ENCODE measurements around the gene HDHD5. TPM values are rescaled to one million over a fixed set of nuclear protein-coding genes. Genes with fewer than 3 reads are reported as not detected.

Gene HDHD5
- total RNA-seq, 4 donors from 2014 or later = 29.9 to 45.1 (median 38.8) TPM

DNA sequence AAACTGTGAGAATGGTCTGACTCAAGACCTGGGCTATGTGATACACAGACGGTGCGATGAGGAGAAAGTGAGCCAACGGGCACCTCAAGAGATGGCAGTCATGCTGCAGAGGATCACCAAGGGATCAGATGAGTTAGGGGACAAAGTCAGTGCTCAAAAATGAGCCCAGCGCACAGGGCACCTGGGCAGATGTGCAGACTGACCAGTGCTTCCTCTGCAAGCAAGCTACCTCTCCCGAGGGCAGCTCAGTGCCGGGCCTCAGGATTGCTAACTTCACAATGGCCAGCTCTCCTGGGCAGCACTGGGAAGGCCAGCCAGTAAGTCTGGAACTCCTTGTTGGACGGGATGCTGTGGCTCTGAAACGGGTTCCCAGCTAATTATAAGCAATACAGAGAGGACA, 15.3 kb downstream of the HDHD5 start:
- Histone ChIP-seq H3K36me3 (peaks cover 36 to 88% (median 80%) of the 10 kb centered on the region in 4 donors), H3K9me3 (no peaks in the 10 kb centered on the region), H3K4me3 (no peak overlapping the region), H3K27me3 (no peaks in the 10 kb centered on the region), H3K27ac (replicated peaks in 1 of 4) (no peak overlapping the region), H3K4me1 (peaks cover 0 to 10% (median 0%) of the 10 kb centered on the region in 4 donors)
- intact Hi-C loops (cut with DNase I) = no loop called here
- TF ChIP-seq, protein P1, sequence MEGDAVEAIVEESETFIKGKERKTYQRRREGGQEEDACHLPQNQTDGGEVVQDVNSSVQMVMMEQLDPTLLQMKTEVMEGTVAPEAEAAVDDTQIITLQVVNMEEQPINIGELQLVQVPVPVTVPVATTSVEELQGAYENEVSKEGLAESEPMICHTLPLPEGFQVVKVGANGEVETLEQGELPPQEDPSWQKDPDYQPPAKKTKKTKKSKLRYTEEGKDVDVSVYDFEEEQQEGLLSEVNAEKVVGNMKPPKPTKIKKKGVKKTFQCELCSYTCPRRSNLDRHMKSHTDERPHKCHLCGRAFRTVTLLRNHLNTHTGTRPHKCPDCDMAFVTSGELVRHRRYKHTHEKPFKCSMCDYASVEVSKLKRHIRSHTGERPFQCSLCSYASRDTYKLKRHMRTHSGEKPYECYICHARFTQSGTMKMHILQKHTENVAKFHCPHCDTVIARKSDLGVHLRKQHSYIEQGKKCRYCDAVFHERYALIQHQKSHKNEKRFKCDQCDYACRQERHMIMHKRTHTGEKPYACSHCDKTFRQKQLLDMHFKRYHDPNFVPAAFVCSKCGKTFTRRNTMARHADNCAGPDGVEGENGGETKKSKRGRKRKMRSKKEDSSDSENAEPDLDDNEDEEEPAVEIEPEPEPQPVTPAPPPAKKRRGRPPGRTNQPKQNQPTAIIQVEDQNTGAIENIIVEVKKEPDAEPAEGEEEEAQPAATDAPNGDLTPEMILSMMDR (IDR thresholded peaks at IDR 0.05) = no peak
- TF ChIP-seq POLR2AphosphoS5 (IDR thresholded peaks at IDR 0.05) (no peak), POLR2A (IDR thresholded peaks at IDR 0.05; ENCODE audit: low read depth) (no peak), EP300 (IDR thresholded peaks at IDR 0.05) (no peak)
- no peak for DNase-seq (ENCODE audit: extremely low spot score)
- WGBS = 98% methylated on average over 6 of the region's 8 CpGs

DNA sequence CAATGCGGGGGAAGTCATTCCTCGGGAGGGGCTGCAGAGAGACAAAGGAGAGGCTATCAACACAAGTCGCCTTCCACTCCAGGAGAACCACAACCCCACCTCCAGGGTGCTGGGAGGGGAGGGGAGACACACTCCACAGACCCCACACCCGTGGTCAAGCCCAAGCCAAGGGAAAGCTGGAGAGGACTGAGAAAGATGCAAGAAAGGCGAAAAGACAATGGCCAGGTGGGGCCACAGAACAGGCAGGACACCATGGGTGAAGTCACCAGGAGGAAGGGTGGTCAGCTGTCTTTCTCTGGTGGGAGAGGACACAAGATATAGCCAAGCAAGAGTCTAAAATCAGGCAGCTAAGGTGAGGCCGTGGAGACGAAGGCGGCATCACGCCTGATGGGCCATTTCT, 16.0 kb downstream of the HDHD5 start:
- H3K4me1 ChIP-seq = peaks cover 0 to 10% (median 0%) of the 10 kb centered on the region in 4 donors
- no peak for DNase-seq (ENCODE audit: extremely low spot score)
- no peak for TF ChIP-seq POLR2A (IDR thresholded peaks at IDR 0.05; ENCODE audit: low read depth)
- TF ChIP-seq, protein P1 (IDR thresholded peaks at IDR 0.05) = no peak
- no peak for TF ChIP-seq EP300 (IDR thresholded peaks at IDR 0.05)
- no peak for TF ChIP-seq POLR2AphosphoS5 (IDR thresholded peaks at IDR 0.05)
- 90% methylated on average over 9 of the region's 9 CpGs for WGBS
- intact Hi-C loops (cut with DNase I) = no loop called here
- H3K36me3 ChIP-seq = peaks cover 43 to 88% (median 80%) of the 10 kb centered on the region in 4 donors
- H3K27ac ChIP-seq (replicated peaks in 1 of 4) = no peak overlapping the region
- H3K27me3 ChIP-seq = no peaks in the 10 kb centered on the region
- no peaks in the 10 kb centered on the region for H3K9me3 ChIP-seq
- no peak overlapping the region for H3K4me3 ChIP-seq

DNA sequence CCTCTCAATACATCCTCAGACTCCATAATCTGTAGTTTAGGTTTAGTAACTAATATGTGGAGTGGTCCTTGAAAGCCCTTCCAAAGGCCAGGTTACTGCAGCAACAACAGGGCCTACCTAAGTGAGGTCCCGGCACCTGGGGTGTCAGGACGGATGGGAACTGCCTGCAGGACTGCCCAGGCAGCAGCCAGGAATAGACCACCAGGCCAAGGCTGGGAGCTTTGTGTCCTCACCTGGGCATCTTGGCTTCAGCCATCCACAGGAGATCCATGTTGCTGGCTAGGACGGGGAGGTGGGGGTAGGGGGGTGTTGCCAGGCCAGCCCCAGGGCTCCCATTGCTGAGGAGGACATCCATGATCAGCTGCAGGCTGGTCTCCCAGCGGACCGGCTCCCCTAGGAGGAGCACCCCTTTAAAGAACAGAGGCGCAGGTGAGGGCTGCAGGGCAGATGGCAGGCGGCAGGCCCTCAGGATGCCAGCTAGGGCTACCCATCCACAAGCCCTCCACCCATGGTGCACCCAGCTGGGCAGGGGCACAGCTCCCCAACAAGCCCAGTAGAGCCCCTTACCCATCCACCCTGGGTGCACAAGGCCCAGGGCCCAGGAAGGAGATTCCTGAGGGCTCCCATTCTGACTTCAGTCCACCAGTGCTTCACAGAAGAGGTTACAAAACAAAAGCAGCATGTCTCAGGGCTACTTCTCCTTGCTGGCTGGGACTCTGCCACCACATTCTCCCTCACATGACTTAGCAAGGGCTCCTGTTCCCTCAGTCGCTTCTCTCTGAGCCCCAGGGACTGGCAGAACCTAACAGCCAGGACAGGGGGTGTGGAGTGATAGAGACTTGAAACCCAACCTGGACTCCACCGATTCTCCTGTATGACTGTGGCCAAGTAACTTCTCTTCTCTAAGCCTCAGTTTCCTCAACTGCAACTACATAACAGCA, 18.0 kb downstream of the HDHD5 start:
- Histone ChIP-seq H3K9me3 (no peaks in the 10 kb centered on the region), H3K36me3 (peaks cover 49 to 95% (median 84%) of the 10 kb centered on the region in 4 donors), H3K27ac (replicated peaks in 1 of 4) (no peak overlapping the region), H3K27me3 (no peaks in the 10 kb centered on the region), H3K4me3 (no peak overlapping the region), H3K4me1 (peaks cover 0 to 10% (median 0%) of the 10 kb centered on the region in 4 donors)
- no peak for TF ChIP-seq POLR2A (IDR thresholded peaks at IDR 0.05; ENCODE audit: low read depth)
- no peak for TF ChIP-seq POLR2AphosphoS5 (IDR thresholded peaks at IDR 0.05)
- TF ChIP-seq, protein P1 (IDR thresholded peaks at IDR 0.05) = no peak
- no peak for TF ChIP-seq EP300 (IDR thresholded peaks at IDR 0.05)
- no peak for DNase-seq (ENCODE audit: extremely low spot score)
- intact Hi-C loops (cut with DNase I) = no loop called here
- whole genome bisulfite sequencing = 92% methylated on average over 4 of the region's 9 CpGs

DNA sequence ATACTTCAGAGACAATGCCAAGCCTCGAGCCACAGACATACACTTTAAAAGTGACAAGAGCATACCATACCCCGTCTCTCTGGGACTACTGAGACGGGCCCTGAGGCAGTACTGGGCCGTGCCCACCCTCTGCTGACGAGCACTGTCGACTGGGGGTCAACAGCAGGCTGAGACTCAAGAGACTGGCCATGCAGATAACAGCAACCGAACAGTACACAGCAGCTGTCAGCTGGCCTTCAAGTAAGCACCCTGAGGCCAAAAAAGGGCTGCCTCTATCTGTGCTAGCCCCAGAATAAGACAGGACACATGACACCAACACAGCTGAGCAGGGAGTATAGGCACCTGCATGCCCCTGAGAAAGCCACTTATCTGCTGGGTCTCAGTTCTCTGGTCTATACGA, 19.1 kb downstream of the HDHD5 start:
- 84% methylated on average over 6 of the region's 8 CpGs for WGBS
- H3K27me3 ChIP-seq = no peaks in the 10 kb centered on the region
- TF ChIP-seq POLR2A (IDR thresholded peaks at IDR 0.05; ENCODE audit: low read depth) (no peak), POLR2AphosphoS5 (IDR thresholded peaks at IDR 0.05) (no peak), EP300 (IDR thresholded peaks at IDR 0.05) (no peak)
- TF ChIP-seq, protein P1 (IDR thresholded peaks at IDR 0.05) = no peak
- no peak overlapping the region for H3K4me3 ChIP-seq
- no peaks in the 10 kb centered on the region for H3K9me3 ChIP-seq
- peaks cover 0 to 10% (median 0%) of the 10 kb centered on the region in 4 donors for H3K4me1 ChIP-seq
- no peak for DNase-seq (ENCODE audit: extremely low spot score)
- intact Hi-C loops (cut with DNase I) = no loop called here
- no peak overlapping the region for H3K27ac ChIP-seq (replicated peaks in 1 of 4)
- peaks cover 49 to 91% (median 83%) of the 10 kb centered on the region in 4 donors for H3K36me3 ChIP-seq
